AG10803 (cell line): ENCODE data around the gene IGSF23.

ENCODE experiments used
- DNase-seq: peaks from one replicate; pipeline ENCODE4 v3.0.0; 2010; ENCODE audit warnings: low read depth
- H3K4me3 ChIP-seq: 2 replicates; pipeline ENCODE4 v1.5.1; 2011; ENCODE audit warnings: mild to moderate bottlenecking, low read length, control low read depth
- TF ChIP-seq, protein P1 (sequence below): conservative IDR thresholded peaks from 2 replicates; pipeline ENCODE4 v1.5.1; 2011; ENCODE audit warnings: mild to moderate bottlenecking, low read length, control low read depth, inconsistent platforms

The IGSF23 gene

DNA sequence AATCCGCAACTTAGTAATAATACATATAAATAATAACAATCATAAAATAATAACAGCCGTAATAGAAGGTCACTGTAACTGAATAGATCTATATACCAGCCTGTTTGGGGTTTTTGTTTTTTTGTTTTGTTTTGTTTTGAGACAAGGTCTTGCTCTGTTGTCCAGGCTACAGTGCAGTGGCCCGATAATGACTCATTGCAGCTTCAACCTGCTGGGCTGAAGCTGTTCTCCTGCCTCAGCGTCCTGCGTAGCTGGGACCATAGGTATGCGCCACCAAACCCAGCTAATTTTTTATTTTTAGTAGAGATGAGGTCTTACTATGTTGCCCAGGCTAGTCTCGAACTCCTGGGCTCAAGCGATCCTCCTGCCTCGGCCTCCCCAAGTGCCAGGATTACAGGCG, 950 bp downstream of the IGSF23 start:
- H3K4me3 ChIP-seq: no peak overlapping the region
- TF ChIP-seq, protein P1, sequence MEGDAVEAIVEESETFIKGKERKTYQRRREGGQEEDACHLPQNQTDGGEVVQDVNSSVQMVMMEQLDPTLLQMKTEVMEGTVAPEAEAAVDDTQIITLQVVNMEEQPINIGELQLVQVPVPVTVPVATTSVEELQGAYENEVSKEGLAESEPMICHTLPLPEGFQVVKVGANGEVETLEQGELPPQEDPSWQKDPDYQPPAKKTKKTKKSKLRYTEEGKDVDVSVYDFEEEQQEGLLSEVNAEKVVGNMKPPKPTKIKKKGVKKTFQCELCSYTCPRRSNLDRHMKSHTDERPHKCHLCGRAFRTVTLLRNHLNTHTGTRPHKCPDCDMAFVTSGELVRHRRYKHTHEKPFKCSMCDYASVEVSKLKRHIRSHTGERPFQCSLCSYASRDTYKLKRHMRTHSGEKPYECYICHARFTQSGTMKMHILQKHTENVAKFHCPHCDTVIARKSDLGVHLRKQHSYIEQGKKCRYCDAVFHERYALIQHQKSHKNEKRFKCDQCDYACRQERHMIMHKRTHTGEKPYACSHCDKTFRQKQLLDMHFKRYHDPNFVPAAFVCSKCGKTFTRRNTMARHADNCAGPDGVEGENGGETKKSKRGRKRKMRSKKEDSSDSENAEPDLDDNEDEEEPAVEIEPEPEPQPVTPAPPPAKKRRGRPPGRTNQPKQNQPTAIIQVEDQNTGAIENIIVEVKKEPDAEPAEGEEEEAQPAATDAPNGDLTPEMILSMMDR: no peak
- DNase-seq: no peak

DNA sequence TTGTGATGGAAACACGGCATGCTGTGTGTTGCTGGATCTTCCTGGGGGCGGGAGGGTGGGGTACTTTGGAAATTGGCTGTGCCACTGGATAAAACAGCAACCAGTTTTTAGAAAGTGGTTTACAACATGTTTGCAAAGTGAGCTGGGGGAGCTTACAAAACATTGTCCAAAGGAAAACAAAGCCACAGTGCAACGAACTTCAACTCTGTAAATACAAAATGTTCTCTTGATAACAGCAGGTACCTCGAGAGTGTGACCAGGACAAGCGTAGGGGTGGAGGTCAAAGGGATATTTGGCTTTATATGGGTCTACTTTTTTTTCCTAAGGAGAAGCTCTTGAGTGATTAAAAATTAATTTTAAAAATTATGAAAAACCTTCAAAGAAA, 2.5 kb downstream of the IGSF23 start:
- TF ChIP-seq, protein P1: no peak
- no peak for DNase-seq
- no peak overlapping the region for H3K4me3 ChIP-seq

DNA sequence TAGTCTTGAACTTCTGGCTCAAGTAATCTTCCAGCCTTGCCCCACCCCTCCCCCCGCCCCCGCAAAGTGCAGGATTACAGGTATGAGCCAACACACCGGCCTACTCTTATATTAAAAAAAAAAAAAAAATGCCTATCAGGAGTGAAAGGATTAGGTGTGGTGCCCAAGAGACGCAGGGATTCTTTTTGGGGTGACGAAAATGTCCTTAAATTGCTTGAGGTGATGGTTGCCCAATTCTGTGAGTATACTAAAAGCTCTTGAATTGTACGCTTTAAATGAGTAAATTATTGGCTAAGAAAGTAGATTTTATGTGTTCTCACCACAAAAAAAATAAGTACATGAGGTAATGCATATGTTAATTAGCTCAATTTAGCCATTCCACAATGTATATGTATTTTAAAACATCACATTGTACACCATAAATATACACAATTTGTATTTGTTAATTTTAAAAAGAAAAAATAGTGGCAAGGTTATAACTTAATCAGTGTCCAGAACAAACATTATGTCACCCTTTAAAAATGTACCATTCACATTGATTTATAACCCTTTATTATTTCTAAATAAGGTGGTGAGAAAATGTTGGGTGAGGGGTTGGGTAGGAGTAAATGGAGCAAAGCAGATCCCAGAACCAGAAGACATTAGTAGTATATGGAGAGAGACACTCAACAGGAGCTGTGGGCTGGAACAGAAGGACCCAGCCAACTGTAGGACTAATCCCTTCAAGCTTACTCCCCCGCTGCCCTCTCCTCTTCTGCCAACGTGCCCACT, 3.9 kb downstream of the IGSF23 start:
- no peak for DNase-seq
- TF ChIP-seq, protein P1: no peak
- H3K4me3 ChIP-seq: no peak overlapping the region

DNA sequence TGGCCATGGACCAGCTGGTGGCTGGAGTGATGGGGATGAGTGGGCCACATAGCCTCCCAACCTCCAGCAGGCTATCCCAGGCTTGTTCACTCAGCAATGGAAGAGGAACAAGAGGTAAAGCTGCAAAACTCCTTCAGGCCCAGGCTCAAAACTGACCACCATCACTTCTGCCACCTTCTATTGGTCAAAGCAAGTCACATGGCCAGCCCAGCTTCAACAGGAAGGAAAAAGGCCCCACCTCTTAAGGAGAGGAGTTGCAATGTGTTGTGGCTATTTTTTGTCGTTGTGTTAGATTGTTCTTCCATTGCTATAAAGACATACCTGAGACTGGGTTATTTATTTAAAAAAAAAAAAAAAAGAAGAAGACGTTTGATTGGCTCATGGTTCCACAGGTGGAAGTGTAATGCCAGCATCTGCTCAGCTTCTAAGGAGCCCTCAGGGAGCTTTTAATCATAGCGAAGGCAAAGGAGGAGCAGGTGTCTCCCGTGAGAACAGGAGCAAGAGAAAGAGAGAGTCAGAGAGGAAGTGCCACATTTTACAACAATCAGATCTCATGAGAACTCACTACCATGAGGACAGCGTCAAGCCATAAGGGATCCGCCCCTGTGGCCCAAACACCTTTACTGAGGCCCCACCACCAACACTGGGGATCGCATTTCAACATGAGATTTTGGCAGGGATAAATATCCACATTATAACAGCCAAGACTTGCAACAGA, 5.4 kb downstream of the IGSF23 start:
- TF ChIP-seq, protein P1: no peak
- H3K4me3 ChIP-seq: no peak overlapping the region
- DNase-seq: no peak

DNA sequence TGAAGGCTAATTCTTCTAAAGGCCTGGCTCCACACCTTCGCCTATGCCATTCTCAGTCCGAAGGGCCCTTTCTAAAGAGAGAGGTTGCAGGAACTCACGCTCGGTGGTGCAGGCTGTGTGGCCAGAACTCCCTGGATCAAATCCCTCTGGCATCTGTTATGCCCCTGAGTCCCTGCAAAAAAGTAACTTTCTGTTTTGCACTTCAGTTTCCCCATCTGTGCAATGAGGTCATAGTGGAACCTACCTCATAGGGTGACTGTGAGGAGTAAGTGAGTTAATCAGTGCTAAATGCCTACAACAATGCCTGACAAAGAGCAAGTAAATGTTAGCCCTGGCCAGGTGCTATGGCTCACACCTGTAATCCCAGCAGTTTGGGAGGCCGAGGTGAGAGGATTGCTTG, 7.3 kb downstream of the IGSF23 start:
- no peak overlapping the region for H3K4me3 ChIP-seq
- TF ChIP-seq, protein P1: no peak
- no peak for DNase-seq

DNA sequence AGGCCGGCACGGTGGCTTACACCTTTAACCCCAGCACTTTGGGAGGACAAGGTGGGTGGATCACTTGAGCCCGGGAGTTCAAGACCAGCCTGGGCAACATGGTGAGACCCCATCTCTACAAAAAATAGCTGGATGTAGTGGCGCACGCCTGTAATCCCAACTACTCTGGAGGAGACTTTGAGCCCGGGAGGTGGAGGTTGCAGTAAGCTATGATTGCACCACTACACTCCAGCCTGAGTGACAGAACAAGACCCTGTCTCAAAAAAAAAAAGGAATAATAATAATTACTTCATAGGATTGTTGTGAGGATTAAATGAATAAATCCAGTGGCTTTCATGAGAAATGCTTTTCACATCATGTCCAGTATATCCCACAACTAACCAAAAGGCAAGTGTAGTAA, 8.0 kb downstream of the IGSF23 start:
- no peak overlapping the region for H3K4me3 ChIP-seq
- no peak for DNase-seq
- TF ChIP-seq, protein P1: no peak

DNA sequence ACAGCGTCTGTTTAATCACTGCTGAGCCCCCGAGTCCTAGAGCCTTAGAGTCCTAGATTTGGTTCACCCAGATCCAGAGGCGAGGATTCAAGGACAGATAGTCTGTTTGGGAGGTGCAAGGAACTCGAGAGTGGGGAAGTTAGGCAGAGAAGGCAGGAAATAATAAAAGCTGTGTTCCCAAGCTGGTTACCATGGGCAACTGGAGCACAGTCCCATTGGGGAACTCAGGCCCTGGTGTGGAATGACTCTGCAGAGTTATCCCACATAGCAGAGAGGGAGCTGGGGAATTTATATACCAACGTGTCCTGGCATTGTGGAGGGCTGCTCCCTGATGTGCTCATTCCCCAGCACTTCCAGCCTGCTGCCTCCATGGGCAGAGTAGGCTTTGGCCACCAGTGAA, 9.7 kb downstream of the IGSF23 start:
- DNase-seq: peak; percentile 73
- TF ChIP-seq, protein P1: no peak
- H3K4me3 ChIP-seq: no peak overlapping the region
